Motor neuron (in vitro differentiated cells): Measurements from ENCODE around the gene POLR2C. TPM values are rescaled to one million over a fixed set of nuclear protein-coding genes. Genes with fewer than 3 reads are reported as not detected.
A peak's percentile ranks its signal among the peaks of the same experiment; 100 is the strongest.

Experiments
- ATAC-seq, 8 experiments: fragments of 200-7000 bp; cut with Tn5 transposase; replicated peaks in 6 of 8; 2 replicates each; pipeline ENCODE4 v1.8.0; 2021; ENCODE audit warnings: mild to moderate bottlenecking in 8 of 8, moderate library complexity in 8 of 8
- H3K27ac ChIP-seq, 2 donors: fragments of 250-450 bp; sonication (Bioruptor Pico); 2 replicates each; pipeline ENCODE4 v1.9.0; 2021; ENCODE audit warnings: antibody characterized with exemption in 2 of 2, mild to moderate bottlenecking in 2 of 2, moderate library complexity in 1 of 2
- H3K4me1 ChIP-seq, 2 donors: fragments of 250-450 bp; sonication (Bioruptor Pico); replicated peaks in 1 of 2; 2 replicates each; pipeline ENCODE4 v1.6.1; 2021; ENCODE audit warnings: antibody characterized with exemption in 2 of 2, mild to moderate bottlenecking in 2 of 2, moderate library complexity in 1 of 2
- H3K4me3 ChIP-seq, 5 donors: fragments of 250-450 bp; sonication (Bioruptor Pico); 2 replicates each; pipeline ENCODE4 v1.9.0; 2021; ENCODE audit warnings: antibody characterized with exemption in 5 of 5, mild to moderate bottlenecking in 5 of 5, moderate library complexity in 4 of 5
- WGBS, 10 experiments: fragments of 450-650 bp; shearing (Covaris generic); methylation state at CpG; one replicate each; pipeline ENCODE4 v1.0.0; 2022; 5-methylcytosine and 5-hydroxymethylcytosine counted together
- in situ Hi-C, 9 experiments: fragments of 400-800 bp; cut with MboI; loops; one replicate each; pipeline ENCODE4 v1.15.0; 2021; ENCODE audit warnings: low sequenced_read_pairs in 9 of 9, low pct_unique_long_range_greater_than_20kb in 2 of 9; ENCODE audit not compliant: unreplicated experiment in 9 of 9
- total RNA-seq, 8 experiments: library from RNA; unstranded; fragments of 300-600 nt; gene quantifications; 2 replicates each; pipeline versions ENCODE4 v1.2.3 to v1.2.4, GENCODE V29; 2022

The POLR2C gene
- total RNA-seq, 8 experiments from 2014 or later, result 49.4 to 82.9 (median 64.9) TPM

DNA sequence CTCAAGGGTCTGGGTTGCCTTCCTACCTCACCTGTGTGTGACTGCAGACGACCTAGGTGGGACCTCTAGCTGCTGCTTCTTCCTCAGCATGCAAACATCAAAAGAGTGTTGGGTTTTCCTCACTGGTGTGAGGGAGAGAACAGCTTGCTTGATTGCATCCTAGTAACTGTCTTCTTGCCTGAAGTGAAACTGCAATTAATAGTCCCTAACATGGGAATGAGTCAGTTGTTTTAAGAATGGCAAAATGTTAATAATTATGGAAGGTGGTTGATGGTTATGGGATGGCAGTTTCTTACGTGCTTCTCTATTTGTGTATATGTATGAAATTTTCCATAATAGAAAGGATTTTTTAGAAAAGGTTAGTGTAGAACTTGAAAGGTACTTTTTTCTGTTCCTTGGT is 5.9 kb downstream of the POLR2C start:
- Histone ChIP-seq H3K4me3 (no peak overlapping the region), H3K4me1 (peaks cover 16 to 22% of the 10 kb centered on the region in 2 donors), H3K27ac (no peak overlapping the region)
- 33 to 100% (median 86%) methylated on average over 1 to 2 of the region's 2 CpGs; no CpG with 5 or more reads in 2 of the 10 experiments for WGBS, 10 experiments
- no peak for ATAC-seq
- in situ Hi-C loops, result loop anchor here in 1 of 9 experiments (10.0 kb wide), 1 partner anchor 56 kb away; no protein-coding TSS in a partner anchor

GRCh38 chr16:57469046-57469445 is 6.6 kb downstream of the POLR2C start:
- 80 to 100% (median 92%) methylated on average over 1 to 11 of the region's 11 CpGs; no CpG with 5 or more reads in 6 of the 10 experiments for WGBS, 10 experiments
- peaks cover 13 to 18% of the 10 kb centered on the region in 2 donors for H3K4me1 ChIP-seq
- no peak for ATAC-seq
- no peak overlapping the region for H3K27ac ChIP-seq
- H3K4me3 ChIP-seq, result no peak overlapping the region
- in situ Hi-C loops, result loop anchor here in 1 of 9 experiments (10.0 kb wide), 1 partner anchor 56 kb away; no protein-coding TSS in a partner anchor

DNA sequence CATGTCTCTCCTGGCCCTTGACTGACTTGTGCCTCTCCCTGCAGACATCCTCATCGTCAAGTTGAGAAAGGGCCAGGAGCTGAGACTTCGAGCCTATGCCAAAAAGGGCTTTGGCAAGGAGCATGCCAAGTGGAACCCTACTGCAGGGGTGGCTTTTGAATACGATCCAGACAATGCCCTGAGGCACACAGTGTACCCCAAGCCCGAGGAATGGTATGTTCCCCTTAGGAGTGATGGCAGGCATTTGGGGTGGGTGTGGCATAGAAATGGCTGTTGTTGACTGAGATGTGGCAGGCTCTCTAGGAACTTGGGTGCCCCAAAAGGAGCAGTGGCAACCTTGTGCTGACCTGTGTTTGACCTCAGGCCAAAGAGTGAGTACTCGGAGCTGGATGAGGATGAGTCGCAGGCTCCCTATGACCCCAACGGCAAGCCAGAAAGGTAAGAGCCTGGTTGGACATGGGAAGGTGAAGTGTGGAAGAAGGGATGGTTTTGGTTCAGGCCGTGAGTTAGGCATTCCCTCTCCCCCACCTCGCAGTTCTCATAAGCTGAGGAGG is 7.5 kb downstream of the POLR2C start:
- WGBS, 10 experiments, result 40 to 100% (median 74%) methylated on average over 1 to 3 of the region's 9 CpGs; no CpG with 5 or more reads in 7 of the 10 experiments
- Histone ChIP-seq H3K27ac (no peak overlapping the region), H3K4me3 (no peak overlapping the region), H3K4me1 (peaks cover 13 to 18% of the 10 kb centered on the region in 2 donors)
- in situ Hi-C loops, result loop anchor here in 1 of 9 experiments (10.0 kb wide), 1 partner anchor 55 kb away; no protein-coding TSS in a partner anchor
- peak in 1 of 8 experiments; percentile 46 for ATAC-seq

DNA sequence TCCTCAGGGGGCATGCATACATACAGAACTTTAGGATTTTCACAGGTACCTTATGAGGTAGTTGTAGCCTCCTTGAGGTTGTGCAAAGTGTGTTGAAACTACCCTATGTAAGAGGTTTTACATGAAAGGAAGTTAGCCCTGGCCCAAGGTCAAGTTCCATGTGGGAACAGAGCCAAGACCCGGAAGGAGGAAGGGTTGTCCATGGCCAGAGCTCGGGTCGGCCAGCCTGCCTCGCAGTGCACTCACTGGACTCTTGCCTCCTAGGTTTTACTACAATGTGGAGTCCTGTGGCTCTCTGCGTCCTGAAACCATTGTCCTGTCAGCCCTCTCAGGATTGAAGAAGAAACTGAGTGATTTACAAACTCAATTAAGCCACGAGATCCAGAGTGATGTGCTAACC is 8.2 kb downstream of the POLR2C start:
- Histone ChIP-seq H3K4me1 (peaks cover 13 to 18% of the 10 kb centered on the region in 2 donors), H3K27ac (no peak overlapping the region), H3K4me3 (no peak overlapping the region)
- WGBS, 10 experiments, result 20 to 100% (median 70%) methylated on average over 1 to 4 of the region's 6 CpGs; no CpG with 5 or more reads in 4 of the 10 experiments
- ATAC-seq, result peak in 1 of 8 experiments; percentile 25
- in situ Hi-C loops, result no loop called here

- Histone ChIP-seq H3K27ac (no peak overlapping the region), H3K4me3 (no peak overlapping the region), H3K4me1 (peaks cover 13 to 22% of the 10 kb centered on the region in 2 donors)
- in situ Hi-C loops, result no loop called here
- 83 to 100% (median 100%) methylated on average over 1 of the region's 1 CpG; no CpG with 5 or more reads in 7 of the 10 experiments for WGBS, 10 experiments
- ATAC-seq, result no peak
These were observed 8.7 kb downstream of the POLR2C start for GRCh38 chr16:57471209-57471608.

DNA sequence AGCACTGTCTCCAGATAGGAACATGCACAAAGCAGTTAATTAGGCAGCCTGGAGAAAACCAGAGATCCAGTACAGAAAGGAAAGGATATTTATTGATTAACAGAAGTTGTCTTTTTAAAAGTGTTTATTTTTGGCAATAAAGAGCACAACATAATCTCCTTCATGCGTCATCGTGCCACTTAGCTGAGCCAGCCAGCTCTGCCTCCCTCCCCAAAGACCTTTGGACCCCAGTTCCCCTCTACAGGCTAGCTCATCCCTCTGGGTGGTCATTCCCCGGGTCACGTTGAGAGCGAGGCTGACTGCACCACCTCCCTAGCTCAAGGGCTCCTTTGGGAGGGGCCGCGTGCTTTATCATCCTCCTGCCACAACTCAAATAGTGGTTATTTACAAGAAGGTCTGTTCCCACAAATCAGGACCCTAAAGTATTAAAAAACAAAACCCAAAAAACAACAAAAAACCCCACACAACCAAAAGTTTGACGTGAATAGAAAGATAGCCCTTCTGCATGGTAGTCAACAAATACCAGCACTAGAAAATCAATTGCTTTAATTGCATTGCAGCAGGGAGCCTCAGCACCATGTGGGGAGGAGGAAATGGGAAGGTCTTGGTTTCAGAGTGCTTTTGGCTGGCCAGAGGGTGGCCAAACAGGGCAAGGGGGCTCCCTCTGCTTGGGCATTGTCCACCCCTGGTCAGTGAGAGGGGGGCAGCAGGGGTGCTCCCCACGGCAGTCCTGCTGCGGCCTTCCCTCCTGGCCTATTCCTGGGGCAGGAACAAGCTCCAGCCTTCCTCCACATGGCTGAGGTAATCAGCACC is 9.6 kb downstream of the POLR2C start:
- in situ Hi-C loops, result no loop called here

DNA sequence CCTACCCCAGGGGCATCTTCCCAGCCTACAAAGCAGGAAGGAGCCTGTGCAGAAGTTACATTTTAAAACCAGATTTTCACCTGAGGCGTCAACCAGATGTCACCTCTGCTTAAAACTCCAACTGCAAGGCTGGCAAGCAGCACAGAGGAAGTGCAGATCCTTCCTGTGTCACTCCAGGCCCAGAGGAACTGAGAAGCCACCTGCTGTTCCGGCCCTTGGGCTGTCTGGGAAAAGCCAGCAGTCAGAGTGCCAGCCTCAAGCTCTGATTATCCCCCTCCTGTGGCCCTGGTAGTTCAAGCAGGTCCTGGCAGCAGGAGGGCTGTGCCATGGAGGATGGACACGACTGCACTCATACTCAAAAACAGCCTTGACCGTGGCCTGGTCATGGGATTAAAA is 10.2 kb downstream of the POLR2C start:
- ATAC-seq, result peak in 1 of 8 experiments; percentile 5

More for the DNA sequence above, 9.6 kb downstream of the POLR2C start:
- H3K4me3 ChIP-seq, result no peak overlapping the region
- peak in 5 of 8 experiments; percentile 18 to 61 (median 37) for ATAC-seq
- H3K27ac ChIP-seq, result peak overlapping the region; percentile 22 to 31
- 0 to 85% (median 40%) methylated on average over 1 to 8 of the region's 10 CpGs; no CpG with 5 or more reads in 1 of the 10 experiments for WGBS, 10 experiments
- peaks cover 16 to 24% of the 10 kb centered on the region in 2 donors for H3K4me1 ChIP-seq

GRCh38 chr16:57473176-57473840 is 10.8 kb downstream of the POLR2C start:
- H3K4me3 ChIP-seq, result no peak overlapping the region
- in situ Hi-C loops, result no loop called here
- no peak overlapping the region for H3K27ac ChIP-seq
- H3K4me1 ChIP-seq, result peaks cover 28 to 37% of the 10 kb centered on the region in 2 donors
- 47 to 100% (median 100%) methylated on average over 1 to 8 of the region's 14 CpGs; no CpG with 5 or more reads in 5 of the 10 experiments for WGBS, 10 experiments
- no peak for ATAC-seq

More for the DNA sequence above, 10.2 kb downstream of the POLR2C start:
- in situ Hi-C loops, result no loop called here
- WGBS, 10 experiments, result 56 to 100% (median 74%) methylated on average over 1 to 3 of the region's 4 CpGs; no CpG with 5 or more reads in 5 of the 10 experiments
- Histone ChIP-seq H3K4me1 (peaks cover 22 to 30% of the 10 kb centered on the region in 2 donors), H3K4me3 (no peak overlapping the region), H3K27ac (peak overlapping the region; percentile 22 to 31)

DNA sequence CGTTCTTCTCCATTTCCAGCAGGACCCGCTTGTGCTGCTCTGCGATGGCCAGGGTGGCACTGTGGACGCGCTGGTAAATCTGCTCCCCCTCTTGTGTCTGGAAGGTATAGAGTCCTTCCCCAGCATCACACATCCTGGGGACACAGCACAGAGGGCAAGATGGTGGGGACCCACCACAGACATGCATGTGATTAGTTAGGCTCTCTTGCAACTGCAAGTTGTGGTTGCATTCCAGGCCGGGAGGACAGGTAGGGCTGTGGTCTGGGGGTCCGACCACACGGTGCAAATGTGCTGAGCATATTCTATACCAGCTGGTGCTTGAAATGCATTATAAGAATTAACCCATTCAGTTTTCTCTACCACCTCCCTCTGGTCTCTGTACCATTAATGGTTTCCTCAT is 11.4 kb downstream of the POLR2C start:
- Histone ChIP-seq H3K4me3 (no peak overlapping the region), H3K4me1 (peaks cover 34 to 43% of the 10 kb centered on the region in 2 donors), H3K27ac (no peak overlapping the region)
- 25 to 100% (median 88%) methylated on average over 1 to 3 of the region's 8 CpGs; no CpG with 5 or more reads in 5 of the 10 experiments for WGBS, 10 experiments
- no peak for ATAC-seq
- in situ Hi-C loops, result no loop called here

DNA sequence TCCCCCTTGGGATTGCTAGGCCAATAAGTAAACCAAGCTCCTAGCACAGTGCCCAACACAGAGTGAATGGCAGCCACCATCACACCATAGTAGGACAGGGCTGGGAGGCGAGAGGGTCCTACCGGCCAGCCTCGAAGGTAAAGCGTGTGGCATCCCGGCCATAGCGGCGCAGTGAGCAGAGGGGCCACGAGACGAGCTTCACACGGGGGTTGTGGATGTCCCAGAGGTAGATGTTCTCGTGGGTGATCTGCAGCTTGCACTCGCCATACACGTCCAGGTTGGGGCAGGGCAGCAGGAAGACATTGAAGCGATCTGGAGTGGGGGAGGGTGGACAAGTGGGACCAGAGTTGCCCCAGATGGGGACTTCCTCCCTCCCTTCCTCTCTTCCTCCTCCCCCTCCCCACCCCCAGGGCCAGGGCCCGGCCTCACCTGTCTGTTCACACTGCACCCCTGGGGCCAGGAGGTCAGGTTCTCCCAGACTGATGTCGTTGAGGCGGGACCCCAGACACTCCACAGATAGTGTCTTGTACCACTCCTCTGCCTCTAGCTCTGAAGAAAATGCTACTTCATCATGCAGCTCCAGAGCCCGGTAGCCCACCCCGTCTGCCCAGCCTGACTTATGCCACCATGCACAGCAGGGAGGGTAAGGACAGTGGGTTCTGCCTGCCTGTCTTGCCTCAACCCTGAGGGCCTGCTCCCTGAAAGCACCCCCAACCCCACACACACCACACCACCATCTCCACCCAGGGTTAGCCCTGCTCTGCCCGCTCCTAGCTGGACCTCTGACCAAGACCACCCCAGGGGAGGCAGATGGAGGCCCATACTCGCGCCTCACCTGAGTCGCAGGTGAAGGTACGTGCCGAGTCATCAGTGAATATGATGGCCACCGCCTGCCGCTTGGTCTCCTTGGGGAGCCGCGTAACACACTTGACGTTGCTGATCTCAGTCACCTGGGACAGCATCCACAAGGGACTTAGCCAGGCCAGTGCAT is 12.5 kb downstream of the POLR2C start:
- 90 to 100% (median 93%) methylated on average over 3 of the region's 30 CpGs; no CpG with 5 or more reads in 7 of the 10 experiments for WGBS, 10 experiments
- in situ Hi-C loops, result no loop called here
- H3K4me1 ChIP-seq, result peaks cover 43 to 53% of the 10 kb centered on the region in 2 donors
- no peak for ATAC-seq
- H3K4me3 ChIP-seq, result no peak overlapping the region
- H3K27ac ChIP-seq, result no peak overlapping the region

- peaks cover 48 to 54% of the 10 kb centered on the region in 2 donors for H3K4me1 ChIP-seq
- ATAC-seq, result peak; percentile 5 to 72 (median 58)
- no peak overlapping the region for H3K27ac ChIP-seq
- WGBS, 10 experiments, result 45% methylated on average over 2 of the region's 12 CpGs; no CpG with 5 or more reads in 9 of the 10 experiments
- no peak overlapping the region for H3K4me3 ChIP-seq
- in situ Hi-C loops, result no loop called here
These were observed 13.3 kb downstream of the POLR2C start for GRCh38 chr16:57475711-57476339.
